CD14-positive monocyte (primary cell): ENCODE data around the gene RTN4R. TPM values are rescaled to one million over a fixed set of nuclear protein-coding genes. Genes with fewer than 3 reads are reported as not detected.

Experiments used
- DNase-seq, 3 donors: peaks; one replicate each; pipeline ENCODE4 v3.0.0-alpha.2; 2011 to 2022
- H2AFZ ChIP-seq: 2 replicates; pipeline ENCODE4 v1.6.0; 2012; ENCODE audit warnings: mild to moderate bottlenecking, low read depth, low read length, inconsistent platforms; ENCODE audit not compliant: insufficient read depth, poor library complexity, severe bottlenecking
- H3K27ac ChIP-seq, 2 donors: 1 replicate in 1 of 2; 2 replicates in 1 of 2; pipeline ENCODE4 v1.5.1; 2012 to 2013; ENCODE audit warnings: low read length in 2 of 2, control low read depth in 1 of 2, inconsistent platforms in 1 of 2, low read depth in 1 of 2, mild to moderate bottlenecking in 1 of 2
- H3K27me3 ChIP-seq, 2 donors: one replicate each; pipeline versions ENCODE4 v1.6.0 to v1.6.1; 2011 to 2013; ENCODE audit warnings: low read length in 2 of 2; ENCODE audit not compliant: control insufficient read depth in 2 of 2, insufficient read depth in 2 of 2
- H3K36me3 ChIP-seq, 2 donors: replicated peaks in 1 of 2; 1 replicate in 1 of 2; 2 replicates in 1 of 2; pipeline versions ENCODE4 v1.5.1 to v1.6.1; 2012 to 2013; ENCODE audit warnings: low read length in 2 of 2, control low read depth in 1 of 2, inconsistent platforms in 1 of 2, mild to moderate bottlenecking in 1 of 2; ENCODE audit not compliant: insufficient read depth in 2 of 2, control insufficient read depth in 1 of 2
- H3K4me1 ChIP-seq, 2 donors: 1 replicate in 1 of 2; 2 replicates in 1 of 2; pipeline versions ENCODE4 v1.5.1 to v1.6.1; 2012 to 2013; ENCODE audit warnings: low read length in 2 of 2, control low read depth in 1 of 2, inconsistent platforms in 1 of 2, mild to moderate bottlenecking in 1 of 2, moderate library complexity in 1 of 2; ENCODE audit not compliant: insufficient read depth in 2 of 2, control insufficient read depth in 1 of 2
- H3K4me2 ChIP-seq: replicated peaks from 2 replicates; pipeline ENCODE3; 2012; ENCODE audit warnings: low read length, moderate library complexity, mild to moderate bottlenecking; ENCODE audit not compliant: poor library complexity, severe bottlenecking; ENCODE audit errors: extremely low read depth
- H3K4me3 ChIP-seq, 3 experiments: fragments of 200-600 bp in 1 of 3; sonication (generic) in 1 of 3; replicated peaks in 1 of 3; 1 replicate in 2 of 3; 2 replicates in 1 of 3; pipeline ENCODE4 v1.5.1; 2011 to 2013; ENCODE audit warnings: low read length in 3 of 3, mild to moderate bottlenecking in 3 of 3, control low read depth in 2 of 3, low read depth in 2 of 3, inconsistent platforms in 1 of 3, moderate library complexity in 1 of 3
- H3K79me2 ChIP-seq: 2 replicates; pipeline ENCODE4 v1.6.0; 2012; ENCODE audit warnings: mild to moderate bottlenecking, control low read depth, inconsistent platforms, low read length, moderate library complexity; ENCODE audit not compliant: insufficient read depth
- H3K9ac ChIP-seq: 2 replicates; pipeline ENCODE4 v1.6.0; 2017; ENCODE audit warnings: low read length, mild to moderate bottlenecking; ENCODE audit not compliant: insufficient read depth, poor library complexity, severe bottlenecking
- H3K9me3 ChIP-seq, 2 donors: replicated peaks in 1 of 2; 1 replicate in 1 of 2; 2 replicates in 1 of 2; pipeline versions ENCODE4 v1.5.1 to v1.6.1; 2012 to 2013; ENCODE audit warnings: low read length in 2 of 2, control low read depth in 1 of 2; ENCODE audit not compliant: control insufficient read depth in 1 of 2, insufficient read depth in 1 of 2
- H4K20me1 ChIP-seq: 2 replicates; pipeline ENCODE4 v1.6.0; 2012; ENCODE audit warnings: mild to moderate bottlenecking, low read length, control low read depth, moderate library complexity; ENCODE audit not compliant: insufficient read depth
- H3K27ac Mint-ChIP-seq, 7 donors: one replicate each; pipeline ENCODE4 v1.8.0; 2020; ENCODE audit warnings: mild to moderate bottlenecking in 7 of 7, mixed read lengths in 7 of 7, moderate library complexity in 6 of 7, inconsistent platforms in 2 of 7
- H3K27me3 Mint-ChIP-seq, 3 donors: one replicate each; pipeline ENCODE4 v1.8.0; 2021 to 2022; ENCODE audit warnings: low read depth in 3 of 3, mild to moderate bottlenecking in 3 of 3, mixed read lengths in 3 of 3, moderate library complexity in 3 of 3, inconsistent platforms in 1 of 3
- H3K36me3 Mint-ChIP-seq, 2 donors: one replicate each; pipeline ENCODE4 v1.8.0; 2020; ENCODE audit warnings: mixed read lengths in 2 of 2, inconsistent platforms in 1 of 2, mild to moderate bottlenecking in 1 of 2
- H3K4me1 Mint-ChIP-seq: one replicate; pipeline ENCODE4 v1.8.0; 2020; ENCODE audit warnings: mild to moderate bottlenecking, mixed read lengths
- H3K4me3 Mint-ChIP-seq, 2 donors: one replicate each; pipeline ENCODE4 v1.8.0; 2020; ENCODE audit warnings: mild to moderate bottlenecking in 2 of 2, mixed read lengths in 2 of 2, moderate library complexity in 1 of 2
- H3K9me3 Mint-ChIP-seq, 7 donors: one replicate each; pipeline ENCODE4 v1.8.0; 2020 to 2022; ENCODE audit warnings: mixed read lengths in 7 of 7, mild to moderate bottlenecking in 6 of 7, moderate library complexity in 6 of 7, inconsistent platforms in 2 of 7
- WGBS: methylation state at CpG from one replicate; pipeline ENCODE4 v1.1.5; 2013; ENCODE audit warnings: missing lambda C conversion rate; ENCODE audit not compliant: insufficient coverage; 5-methylcytosine and 5-hydroxymethylcytosine counted together
- intact Hi-C, 2 donors: fragments of 100-400 bp; cut with micrococcal nuclease; formaldehyde crosslinking; loops; one replicate each; pipeline versions ENCODE4 v1.15.0 to v1.15.1; 2023
- polyA plus RNA-seq, 3 donors: library from polyadenylated mRNA; depleted of rRNA in 1 of 3; unstranded in 2 of 3; stranded (reverse) in 1 of 3; fragments of 300-500 nt in 2 of 3; fragments of >200 nt in 1 of 3; fragmentation: Illumina TruSeq in 2 of 3; gene quantifications; 1 replicate in 2 of 3; 2 replicates in 1 of 3; pipeline ENCODE4 v1.2.3, GENCODE V29; 2012 to 2021
- TF ChIP-seq, protein P1 (sequence below): fragments of 200-600 bp; IDR thresholded peaks from one replicate; pipeline ENCODE4 v1.8.0; 2022; ENCODE audit warnings: antibody characterized with exemption, mild to moderate bottlenecking

RTN4R gene
- polyA plus RNA-seq, 3 donors, result not detected

DNA sequence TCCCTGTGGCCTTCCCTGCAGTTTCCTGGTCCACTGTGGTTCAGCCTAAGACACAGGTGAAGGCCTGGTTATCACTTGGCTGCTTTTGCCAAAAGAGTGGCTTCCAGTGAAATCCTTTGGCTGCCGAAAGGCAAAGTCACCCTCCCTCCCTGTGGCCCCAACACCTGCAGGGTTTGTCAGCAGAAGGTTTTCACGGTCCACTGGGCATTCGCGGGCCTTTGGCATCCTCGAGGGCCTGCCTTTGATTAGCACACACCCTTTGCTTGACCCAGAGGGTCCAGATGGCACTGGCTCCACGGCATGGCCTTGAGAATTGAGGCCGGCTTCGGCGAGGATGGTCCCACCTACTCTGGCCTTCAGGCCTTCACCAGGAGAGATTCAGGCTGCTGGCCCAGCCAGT is 35.3 kb downstream of the RTN4R start:
- no peaks in the 10 kb centered on the region for H3K4me1 Mint-ChIP-seq
- no peak overlapping the region for H3K4me2 ChIP-seq
- no peaks in the 10 kb centered on the region for H3K79me2 ChIP-seq
- H3K27me3 Mint-ChIP-seq, result peaks cover 1 to 4% (median 2%) of the 10 kb centered on the region in 3 donors
- no peaks in the 10 kb centered on the region for H3K36me3 Mint-ChIP-seq
- H3K36me3 ChIP-seq, result no peaks in the 10 kb centered on the region
- no peak overlapping the region for H2AFZ ChIP-seq
- no peak overlapping the region for H3K27ac ChIP-seq
- H3K4me3 ChIP-seq, result no peak overlapping the region
- no peaks in the 10 kb centered on the region for H3K9me3 ChIP-seq
- WGBS, result 89% methylated on average over 9 of the region's 9 CpGs
- H4K20me1 ChIP-seq, result no peaks in the 10 kb centered on the region
- no peaks in the 10 kb centered on the region for H3K4me1 ChIP-seq
- H3K27me3 ChIP-seq, result no peaks in the 10 kb centered on the region
- TF ChIP-seq, protein P1, sequence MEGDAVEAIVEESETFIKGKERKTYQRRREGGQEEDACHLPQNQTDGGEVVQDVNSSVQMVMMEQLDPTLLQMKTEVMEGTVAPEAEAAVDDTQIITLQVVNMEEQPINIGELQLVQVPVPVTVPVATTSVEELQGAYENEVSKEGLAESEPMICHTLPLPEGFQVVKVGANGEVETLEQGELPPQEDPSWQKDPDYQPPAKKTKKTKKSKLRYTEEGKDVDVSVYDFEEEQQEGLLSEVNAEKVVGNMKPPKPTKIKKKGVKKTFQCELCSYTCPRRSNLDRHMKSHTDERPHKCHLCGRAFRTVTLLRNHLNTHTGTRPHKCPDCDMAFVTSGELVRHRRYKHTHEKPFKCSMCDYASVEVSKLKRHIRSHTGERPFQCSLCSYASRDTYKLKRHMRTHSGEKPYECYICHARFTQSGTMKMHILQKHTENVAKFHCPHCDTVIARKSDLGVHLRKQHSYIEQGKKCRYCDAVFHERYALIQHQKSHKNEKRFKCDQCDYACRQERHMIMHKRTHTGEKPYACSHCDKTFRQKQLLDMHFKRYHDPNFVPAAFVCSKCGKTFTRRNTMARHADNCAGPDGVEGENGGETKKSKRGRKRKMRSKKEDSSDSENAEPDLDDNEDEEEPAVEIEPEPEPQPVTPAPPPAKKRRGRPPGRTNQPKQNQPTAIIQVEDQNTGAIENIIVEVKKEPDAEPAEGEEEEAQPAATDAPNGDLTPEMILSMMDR, result no peak
- no peak overlapping the region for H3K4me3 Mint-ChIP-seq
- no peak overlapping the region for H3K9ac ChIP-seq
- intact Hi-C loops, result no loop called here
- H3K9me3 Mint-ChIP-seq, result peaks cover 0 to 2% (median 0%) of the 10 kb centered on the region in 7 donors
- DNase-seq, result no peak
- no peak overlapping the region for H3K27ac Mint-ChIP-seq

- H3K27ac Mint-ChIP-seq, result peak overlapping the region in 1 of 7 donors; percentile 70
These were observed 35.9 kb downstream of the RTN4R start for GRCh38 chr22:20232237-20232598.

More at GRCh38 chr22:20232237-20232598, 35.9 kb downstream of the RTN4R start:
- no peaks in the 10 kb centered on the region for H3K4me1 ChIP-seq
- intact Hi-C loops, result no loop called here
- 98% methylated on average over 4 of the region's 6 CpGs for WGBS
- H3K27ac ChIP-seq, result no peak overlapping the region
- no peaks in the 10 kb centered on the region for H3K9me3 ChIP-seq
- no peak for DNase-seq
- H3K4me3 ChIP-seq, result no peak overlapping the region
- Mint-ChIP-seq H3K9me3 (peaks cover 0 to 2% (median 0%) of the 10 kb centered on the region in 7 donors), H3K4me1 (no peaks in the 10 kb centered on the region), H3K36me3 (no peaks in the 10 kb centered on the region), H3K4me3 (no peak overlapping the region), H3K27me3 (peaks cover 1 to 4% (median 2%) of the 10 kb centered on the region in 3 donors)
- H3K36me3 ChIP-seq, result no peaks in the 10 kb centered on the region
- H3K9ac ChIP-seq, result no peak overlapping the region
- H3K79me2 ChIP-seq, result no peaks in the 10 kb centered on the region
- H3K27me3 ChIP-seq, result no peaks in the 10 kb centered on the region
- no peaks in the 10 kb centered on the region for H4K20me1 ChIP-seq
- no peak overlapping the region for H2AFZ ChIP-seq
- TF ChIP-seq, protein P1, result no peak
- no peak overlapping the region for H3K4me2 ChIP-seq
